Central memory CD8-positive, alpha-beta T cell (primary cell): ENCODE measurements around the gene MTG2.

Experiments used
- ATAC-seq: fragments of 150-1000 bp; cut with Tn5 transposase; replicated peaks from 2 replicates; pipeline ENCODE4 v1.10.0; 2022; ENCODE audit warnings: mild to moderate bottlenecking, moderate FRiP score, moderate number of reproducible peaks; ENCODE audit not compliant: poor library complexity, severe bottlenecking; ENCODE audit errors: extremely low read depth
- DNase-seq, 2 donors: peaks; one replicate each; pipeline ENCODE4 v3.0.0; 2021; ENCODE audit warnings: low spot score in 2 of 2
- H3K27ac Mint-ChIP-seq: one replicate; pipeline ENCODE4 v1.8.0; 2022; ENCODE audit warnings: low read depth, mild to moderate bottlenecking, moderate library complexity, mixed read lengths
- H3K27me3 Mint-ChIP-seq: one replicate; pipeline ENCODE4 v1.8.0; 2022; ENCODE audit warnings: mixed read lengths
- H3K36me3 Mint-ChIP-seq: one replicate; pipeline ENCODE4 v1.8.0; 2022; ENCODE audit warnings: mild to moderate bottlenecking, moderate library complexity, mixed read lengths; ENCODE audit not compliant: insufficient read depth
- H3K4me1 Mint-ChIP-seq: one replicate; pipeline ENCODE4 v1.8.0; 2022; ENCODE audit warnings: mixed read lengths
- H3K4me3 Mint-ChIP-seq: one replicate; pipeline ENCODE4 v1.8.0; 2022; ENCODE audit warnings: mild to moderate bottlenecking, moderate library complexity, mixed read lengths
- H3K9me3 Mint-ChIP-seq: one replicate; pipeline ENCODE4 v1.8.0; 2022; ENCODE audit warnings: mixed read lengths

MTG2 gene

DNA sequence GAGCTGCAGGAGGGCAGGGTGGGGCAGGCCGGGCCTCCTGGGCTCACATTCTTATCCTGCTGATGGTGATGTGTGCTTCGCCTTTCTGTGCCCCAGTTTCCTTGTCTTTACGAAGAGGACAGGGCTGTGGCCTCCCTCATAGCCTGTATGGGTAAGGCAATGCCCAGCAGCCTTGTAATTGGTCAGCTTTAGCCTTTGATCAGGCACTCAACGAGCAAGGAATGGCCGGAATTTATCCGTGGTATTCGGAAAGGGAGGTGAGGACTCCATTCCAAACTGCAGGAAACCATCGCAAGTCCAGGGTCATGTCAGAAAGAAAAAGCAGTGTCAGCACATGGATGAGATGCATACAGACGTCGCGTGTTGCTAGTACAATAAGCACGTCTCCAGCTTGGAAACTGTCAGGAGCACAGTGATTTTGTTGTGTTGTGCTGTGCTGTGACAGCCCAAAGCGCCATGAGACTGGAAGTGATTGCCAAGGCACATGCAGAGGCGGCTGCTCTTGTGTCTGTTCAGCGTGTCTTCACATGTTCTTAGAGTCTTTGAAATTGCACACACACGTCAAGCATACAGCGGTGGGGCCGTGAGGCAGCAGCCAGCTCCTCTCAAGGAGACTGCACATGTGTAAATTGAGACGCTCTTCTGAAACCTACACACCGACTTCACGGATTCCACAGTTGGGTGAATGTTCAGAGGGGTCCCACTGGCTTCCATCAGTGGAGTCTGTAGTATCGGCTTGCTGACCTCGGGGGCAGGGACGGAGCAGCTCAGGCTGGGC is 33.1 kb upstream of the MTG2 start:
- H3K27me3 Mint-ChIP-seq = no peaks in the 10 kb centered on the region

DNA sequence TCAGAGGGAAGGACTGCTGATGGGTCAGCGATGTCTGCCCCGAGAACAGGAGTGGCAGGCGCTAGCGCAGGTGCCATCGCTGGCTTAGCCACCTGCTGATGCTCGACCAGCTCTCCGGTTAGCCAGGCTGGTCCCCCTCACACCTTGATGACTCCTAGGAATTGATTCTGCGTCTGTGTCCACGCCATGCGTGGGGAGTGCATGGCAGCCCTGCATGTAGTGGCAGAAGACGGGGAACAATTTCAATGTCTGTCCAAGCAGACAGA is 32.6 kb upstream of the MTG2 start:
- ATAC-seq = no peak
- Mint-ChIP-seq H3K27me3 (no peaks in the 10 kb centered on the region), H3K9me3 (no peaks in the 10 kb centered on the region), H3K4me3 (no peak overlapping the region), H3K4me1 (peaks cover 32% of the 10 kb centered on the region), H3K27ac (peak overlapping the region; percentile 55), H3K36me3 (peaks cover 15% of the 10 kb centered on the region)
- no peak for DNase-seq

More for the DNA sequence above, 33.1 kb upstream of the MTG2 start:
- H3K4me3 Mint-ChIP-seq = no peak overlapping the region
- no peaks in the 10 kb centered on the region for H3K9me3 Mint-ChIP-seq
- H3K27ac Mint-ChIP-seq = peak overlapping the region; percentile 55
- no peak for ATAC-seq
- H3K4me1 Mint-ChIP-seq = peaks cover 36% of the 10 kb centered on the region
- peaks cover 18% of the 10 kb centered on the region for H3K36me3 Mint-ChIP-seq
- DNase-seq = no peak

DNA sequence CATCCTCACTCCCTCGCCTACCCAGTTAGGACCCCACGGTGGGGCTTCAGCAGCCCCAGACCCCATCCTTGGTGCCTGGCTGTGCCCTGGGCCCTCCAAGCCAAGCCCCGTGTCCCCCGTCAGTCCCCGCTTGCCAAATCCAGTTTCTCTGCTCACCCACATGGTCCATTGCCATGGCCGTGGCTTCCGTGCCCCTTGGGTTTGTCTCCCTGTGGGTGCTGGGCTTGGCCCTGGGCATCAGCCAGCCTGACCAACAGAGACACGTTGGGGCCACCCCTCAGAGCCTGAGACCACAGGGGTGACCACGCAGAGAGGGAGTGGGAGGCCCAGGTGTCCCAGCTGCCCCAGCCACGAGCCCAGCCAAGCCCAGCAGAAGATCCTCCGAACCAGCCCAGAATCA is 31.6 kb upstream of the MTG2 start:
- Mint-ChIP-seq H3K27ac (no peak overlapping the region), H3K27me3 (no peaks in the 10 kb centered on the region), H3K4me3 (no peak overlapping the region), H3K36me3 (peaks cover 18% of the 10 kb centered on the region), H3K9me3 (no peaks in the 10 kb centered on the region), H3K4me1 (peaks cover 25% of the 10 kb centered on the region)
- DNase-seq (no peak), ATAC-seq (no peak)

DNA sequence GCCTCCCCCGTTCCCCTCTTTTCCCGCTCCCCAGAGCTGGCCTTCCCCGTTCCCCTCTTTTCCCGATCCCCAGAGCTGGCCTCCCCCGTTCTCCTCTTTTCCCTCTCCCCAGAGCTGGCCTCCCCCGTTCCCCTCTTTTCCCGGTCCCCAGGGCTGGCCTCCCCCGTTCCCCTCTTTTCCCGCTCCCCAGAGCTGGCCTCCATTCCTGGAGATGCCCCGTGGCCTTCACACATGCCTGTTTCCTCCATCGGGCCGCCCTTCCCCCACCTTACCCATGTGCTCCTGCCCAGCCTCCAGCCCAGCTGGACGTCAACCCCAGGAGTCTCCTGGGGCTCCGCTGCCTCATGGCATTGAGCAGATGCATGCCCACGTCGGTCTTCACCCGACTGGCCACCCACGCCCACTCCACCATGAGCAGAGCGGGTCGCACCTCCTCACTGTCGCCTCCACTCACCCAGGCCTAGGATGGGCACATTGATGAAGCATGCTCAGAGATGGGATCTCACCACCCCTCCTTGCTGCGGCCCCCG is 30.9 kb upstream of the MTG2 start:
- DNase-seq (no peak), ATAC-seq (no peak)
- Mint-ChIP-seq H3K27me3 (no peaks in the 10 kb centered on the region), H3K4me1 (peaks cover 23% of the 10 kb centered on the region), H3K4me3 (no peak overlapping the region), H3K36me3 (peaks cover 18% of the 10 kb centered on the region), H3K27ac (no peak overlapping the region), H3K9me3 (no peaks in the 10 kb centered on the region)

DNA sequence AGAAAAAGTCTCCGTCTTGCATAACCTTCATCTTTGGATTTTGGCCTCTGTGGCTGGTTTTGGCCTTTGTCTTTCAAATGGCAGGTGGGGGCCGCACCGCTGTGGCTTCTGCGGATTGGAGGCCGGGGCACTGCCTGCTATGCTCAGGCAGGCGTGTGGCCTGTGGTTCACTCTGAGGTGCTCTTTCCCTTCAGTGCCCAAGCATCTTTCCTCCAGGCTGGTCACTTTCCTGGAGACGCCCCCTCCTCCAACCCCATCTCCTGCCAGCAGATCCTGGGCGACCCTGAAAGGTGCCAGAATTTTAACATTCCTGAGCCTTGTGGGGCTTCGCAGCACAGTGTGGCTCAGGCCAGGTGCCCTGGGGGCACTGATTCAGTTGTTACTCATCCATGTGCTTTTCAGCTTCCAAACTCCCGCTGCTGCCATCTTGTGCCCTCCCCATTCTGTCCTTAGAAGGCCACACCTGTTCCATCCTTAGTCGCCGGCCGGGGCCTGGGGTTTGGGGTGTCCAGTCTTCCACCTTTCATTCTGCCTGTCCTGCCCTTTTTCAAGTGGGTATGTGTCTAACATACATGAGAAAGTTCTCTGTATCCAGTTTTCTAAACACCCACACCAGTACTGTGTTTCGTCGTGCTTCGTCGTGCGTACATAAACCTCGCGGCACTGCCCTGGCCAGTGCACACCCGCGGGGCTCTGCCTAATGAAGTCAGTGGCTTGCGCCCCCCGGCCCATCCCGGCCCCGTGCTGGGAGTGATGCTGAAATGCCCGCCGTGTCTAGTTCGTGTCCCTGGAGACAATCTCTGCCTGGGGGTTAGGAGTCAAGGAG is 27.2 kb upstream of the MTG2 start:
- no peak for DNase-seq
- no peak for ATAC-seq
- Mint-ChIP-seq H3K36me3 (peaks cover 19% of the 10 kb centered on the region), H3K9me3 (no peaks in the 10 kb centered on the region), H3K27ac (no peak overlapping the region), H3K4me3 (no peak overlapping the region), H3K27me3 (no peaks in the 10 kb centered on the region), H3K4me1 (peaks cover 7% of the 10 kb centered on the region)

DNA sequence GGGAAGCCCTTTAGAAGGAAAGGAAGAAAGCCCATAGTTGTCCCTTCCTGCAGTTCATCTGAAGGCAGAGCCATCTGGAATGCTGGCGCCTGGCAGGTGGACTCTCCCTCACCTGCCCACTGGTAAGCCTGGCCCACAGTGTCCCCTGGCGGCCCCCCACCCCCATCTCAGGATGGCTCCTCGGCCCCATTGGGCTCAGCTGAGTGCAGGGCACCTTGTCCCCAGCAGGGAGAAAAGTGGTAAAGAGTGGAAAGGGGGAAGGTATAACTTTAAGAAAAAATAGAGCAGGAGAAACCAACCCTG is 26.6 kb upstream of the MTG2 start:
- DNase-seq (no peak), ATAC-seq (no peak)
- Mint-ChIP-seq H3K4me1 (peaks cover 7% of the 10 kb centered on the region), H3K36me3 (peaks cover 20% of the 10 kb centered on the region), H3K9me3 (no peaks in the 10 kb centered on the region), H3K27me3 (no peaks in the 10 kb centered on the region), H3K27ac (no peak overlapping the region), H3K4me3 (no peak overlapping the region)

DNA sequence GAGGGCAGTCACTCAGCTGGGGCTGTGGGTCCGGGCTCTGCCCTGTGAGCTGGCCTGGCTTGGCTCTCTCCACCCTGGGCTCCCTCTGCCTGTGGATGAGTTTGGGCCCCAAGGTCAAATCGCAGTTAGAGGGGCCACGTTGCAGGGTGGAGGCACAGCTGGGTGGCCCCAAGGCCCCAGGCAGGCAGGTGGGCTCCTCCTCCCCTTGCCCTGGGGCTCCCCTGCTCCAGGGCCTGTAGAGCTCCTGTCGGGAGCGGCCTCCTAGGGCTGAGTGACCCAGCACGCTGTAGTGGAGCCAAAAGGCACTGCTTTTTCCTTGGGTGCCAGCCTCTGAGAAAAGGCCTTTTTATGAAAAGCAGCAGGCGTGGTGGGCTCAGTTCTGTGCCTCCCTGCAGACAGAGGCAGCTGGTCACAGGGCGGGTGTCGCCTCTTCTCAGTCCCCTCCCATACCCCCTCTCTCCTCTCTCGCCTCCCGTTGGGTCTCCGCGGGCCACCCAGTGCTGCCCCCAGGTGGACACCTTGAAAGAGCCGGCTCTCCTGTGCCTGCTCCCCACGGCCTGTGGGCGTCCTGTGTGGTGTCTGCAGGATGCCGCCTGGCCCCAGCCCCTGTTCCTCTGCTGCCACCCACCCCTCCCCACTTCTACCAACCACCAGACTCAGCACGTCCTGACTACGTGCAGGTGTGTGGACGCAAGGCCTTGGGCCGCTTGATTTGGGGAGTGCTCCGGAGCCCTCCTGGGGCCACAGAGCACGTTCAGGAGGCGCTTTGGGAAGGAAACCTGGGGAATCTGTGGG is 26.0 kb upstream of the MTG2 start:
- ATAC-seq = peak; percentile 83
- H3K4me3 Mint-ChIP-seq = no peak overlapping the region
- H3K27ac Mint-ChIP-seq = no peak overlapping the region
- H3K4me1 Mint-ChIP-seq = peaks cover 7% of the 10 kb centered on the region
- no peaks in the 10 kb centered on the region for H3K9me3 Mint-ChIP-seq
- peaks cover 20% of the 10 kb centered on the region for H3K36me3 Mint-ChIP-seq
- peak; percentile 60 to 64 for DNase-seq
- no peaks in the 10 kb centered on the region for H3K27me3 Mint-ChIP-seq

DNA sequence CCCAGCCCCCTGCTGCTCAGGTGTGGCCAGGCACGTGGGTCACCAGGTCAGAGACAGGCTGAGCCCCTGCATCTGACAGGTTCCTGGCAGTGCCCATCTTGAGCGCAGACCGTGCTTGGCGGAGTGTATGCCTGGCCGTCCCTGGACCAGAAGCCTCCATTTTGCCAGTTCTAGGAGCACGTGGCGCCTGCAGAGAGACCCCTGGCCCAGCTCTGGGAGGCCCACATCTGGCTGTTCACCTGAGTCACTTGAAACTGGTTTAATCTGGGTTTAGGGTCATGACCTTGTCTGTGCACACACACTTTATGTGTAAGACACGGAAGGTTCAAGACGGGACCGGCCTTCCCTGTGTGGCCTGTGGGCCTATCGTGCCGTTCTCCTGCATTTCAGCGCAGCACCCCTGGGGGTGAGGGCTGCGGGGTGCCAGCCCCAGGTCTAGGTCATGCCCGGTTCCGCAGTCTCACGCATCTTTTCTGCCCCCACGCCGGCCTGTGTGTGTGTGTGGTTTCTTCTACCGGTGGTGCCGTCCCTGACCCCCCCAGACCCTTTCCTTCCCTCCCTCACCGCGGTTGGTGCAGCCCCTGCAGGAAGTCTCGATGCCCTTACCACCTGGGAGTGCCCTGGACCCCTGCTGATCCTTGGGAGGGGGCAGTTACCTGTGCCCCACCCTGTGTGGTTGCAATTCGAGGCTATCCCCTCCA is 25.3 kb upstream of the MTG2 start:
- DNase-seq (no peak), ATAC-seq (no peak)
- H3K27ac Mint-ChIP-seq = no peak overlapping the region
- peaks cover 22% of the 10 kb centered on the region for H3K36me3 Mint-ChIP-seq
- H3K4me1 Mint-ChIP-seq = peaks cover 7% of the 10 kb centered on the region
- H3K9me3 Mint-ChIP-seq = no peaks in the 10 kb centered on the region
- no peaks in the 10 kb centered on the region for H3K27me3 Mint-ChIP-seq
- no peak overlapping the region for H3K4me3 Mint-ChIP-seq

DNA sequence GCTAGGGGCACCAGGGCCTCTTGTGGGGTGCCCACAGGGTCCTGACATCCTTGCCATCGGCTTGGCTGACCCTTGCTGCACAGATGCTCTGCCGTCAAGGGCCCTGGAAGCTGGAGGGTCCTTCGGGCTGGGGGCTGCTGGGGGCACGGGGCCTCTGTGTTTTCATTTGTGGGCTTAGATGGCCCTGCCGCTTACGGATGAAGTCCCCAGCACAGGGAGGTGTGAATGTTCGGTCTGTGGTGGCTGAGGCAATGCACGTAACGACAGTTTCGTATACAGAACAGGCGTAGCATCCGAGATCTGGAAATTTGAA is 24.8 kb upstream of the MTG2 start:
- peaks cover 22% of the 10 kb centered on the region for H3K36me3 Mint-ChIP-seq
- DNase-seq = no peak
- H3K4me3 Mint-ChIP-seq = no peak overlapping the region
- no peaks in the 10 kb centered on the region for H3K27me3 Mint-ChIP-seq
- no peak overlapping the region for H3K27ac Mint-ChIP-seq
- H3K4me1 Mint-ChIP-seq = peaks cover 7% of the 10 kb centered on the region
- no peak for ATAC-seq
- no peaks in the 10 kb centered on the region for H3K9me3 Mint-ChIP-seq

DNA sequence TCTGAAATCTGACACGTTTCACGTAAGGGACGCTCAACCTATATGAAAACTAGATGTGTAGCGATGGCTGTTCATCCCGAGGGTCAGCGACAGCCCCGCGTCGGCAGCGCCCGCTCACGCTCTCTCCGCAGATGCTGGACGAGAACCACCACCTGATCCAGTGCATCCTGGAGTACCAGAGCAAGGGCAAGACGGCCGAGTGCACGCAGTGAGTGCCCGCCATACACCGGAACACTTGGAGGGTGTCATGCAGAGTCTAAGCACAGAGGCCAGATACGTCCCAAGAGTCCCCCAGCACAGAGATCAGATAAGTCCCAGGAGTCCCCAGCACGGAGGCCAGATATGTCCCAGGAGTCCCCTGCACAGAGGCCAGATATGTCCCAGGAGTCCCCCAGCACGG is 24.3 kb upstream of the MTG2 start:
- peaks cover 22% of the 10 kb centered on the region for H3K36me3 Mint-ChIP-seq

DNA sequence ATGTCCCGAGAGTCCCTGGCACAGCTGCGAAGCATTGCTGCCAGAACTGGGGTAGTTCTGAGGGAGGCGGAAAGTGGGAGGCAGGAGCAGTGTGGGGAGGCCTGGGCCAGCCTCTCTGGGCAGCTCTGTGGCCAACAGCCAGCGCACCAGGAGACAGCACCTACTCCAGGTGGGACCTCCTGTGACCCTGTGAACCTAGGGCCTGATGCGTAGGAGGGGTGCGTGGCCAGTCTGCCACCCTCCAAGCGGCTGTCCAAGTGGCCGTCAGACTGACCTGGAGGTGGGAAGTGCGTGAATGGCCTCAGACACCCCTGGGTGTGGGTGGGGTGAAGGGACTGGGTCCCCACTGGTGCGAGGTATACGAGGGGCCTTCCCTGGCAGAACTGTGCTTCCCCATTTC is 23.8 kb upstream of the MTG2 start:
- Mint-ChIP-seq H3K27me3 (no peaks in the 10 kb centered on the region), H3K4me1 (peaks cover 7% of the 10 kb centered on the region), H3K27ac (peak overlapping the region; percentile 55), H3K9me3 (no peaks in the 10 kb centered on the region), H3K4me3 (no peak overlapping the region), H3K36me3 (peaks cover 25% of the 10 kb centered on the region)
- DNase-seq = no peak
- no peak for ATAC-seq

More for the DNA sequence above, 24.3 kb upstream of the MTG2 start:
- ATAC-seq (no peak), DNase-seq (no peak)
- H3K27me3 Mint-ChIP-seq = no peaks in the 10 kb centered on the region
- H3K4me3 Mint-ChIP-seq = no peak overlapping the region
- H3K9me3 Mint-ChIP-seq = no peaks in the 10 kb centered on the region
- peak overlapping the region; percentile 55 for H3K27ac Mint-ChIP-seq
- peaks cover 7% of the 10 kb centered on the region for H3K4me1 Mint-ChIP-seq

DNA sequence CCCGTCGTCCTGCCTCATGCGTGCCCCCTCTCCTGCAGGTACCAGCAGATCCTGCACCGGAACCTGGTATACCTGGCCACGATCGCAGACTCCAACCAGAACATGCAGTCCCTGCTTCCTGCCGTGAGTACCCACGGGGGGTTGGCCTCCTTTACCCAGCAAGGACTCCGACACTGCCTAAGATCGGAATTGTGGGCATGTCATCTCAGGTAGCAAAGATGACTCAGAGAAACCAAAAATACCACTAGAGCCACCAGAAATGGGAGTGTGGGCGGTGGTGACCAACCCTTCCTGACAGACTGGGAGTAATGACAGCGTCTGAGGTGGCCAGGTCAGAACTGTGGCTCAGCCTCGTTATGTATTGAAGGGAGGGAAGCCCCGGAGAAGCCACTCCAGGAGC is 23.0 kb upstream of the MTG2 start:
- ATAC-seq (no peak), DNase-seq (no peak)
- no peak overlapping the region for H3K27ac Mint-ChIP-seq
- peaks cover 7% of the 10 kb centered on the region for H3K4me1 Mint-ChIP-seq
- H3K9me3 Mint-ChIP-seq = no peaks in the 10 kb centered on the region
- H3K4me3 Mint-ChIP-seq = no peak overlapping the region
- H3K27me3 Mint-ChIP-seq = no peaks in the 10 kb centered on the region
- peaks cover 23% of the 10 kb centered on the region for H3K36me3 Mint-ChIP-seq
